ENCODE measurements around the gene NPEPL1.
"Not testable (repeated sequence)": the region's sequence is repeated elsewhere in the genome, so short reads cannot be mapped to it uniquely, and the experiment has no call there.

NPEPL1 gene

DNA sequence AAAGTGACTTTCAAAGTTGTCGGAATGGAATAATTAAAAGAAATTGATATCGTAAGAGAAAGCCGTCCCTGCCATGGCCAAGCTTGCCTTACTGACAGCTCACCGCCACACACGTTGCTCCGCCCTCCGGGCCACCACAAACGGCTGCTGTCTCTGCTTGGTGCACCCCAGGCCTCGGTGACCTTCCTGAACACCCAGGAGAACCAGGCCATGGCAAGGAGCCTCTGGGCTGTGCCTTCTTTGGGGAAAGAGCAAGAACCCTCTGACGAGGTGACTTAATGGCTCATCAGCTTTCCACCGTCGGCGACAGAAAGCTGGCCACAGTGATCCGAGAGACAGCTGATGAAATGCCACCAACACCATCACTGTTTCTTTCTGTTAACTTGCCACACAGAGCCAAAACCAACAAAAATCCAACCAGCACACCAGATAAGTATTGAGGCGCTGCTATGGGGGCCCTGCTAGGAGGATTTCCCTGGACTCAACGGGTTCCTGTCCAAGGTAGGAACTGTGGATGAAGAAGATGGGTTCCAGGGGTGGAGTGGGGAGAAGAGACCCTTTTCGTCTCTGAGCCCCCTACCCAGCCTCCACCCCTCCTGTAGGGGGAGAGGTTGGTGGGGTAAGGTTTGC, 61.4 kb downstream of the NPEPL1 start:
- peaks cover 25% of the 10 kb centered on the region for H3K27me3 ChIP-seq (ENCODE audit: control insufficient read depth, insufficient read depth, low read length)
- H3K27ac ChIP-seq (ENCODE audit: low read length): no peak overlapping the region
- no peak overlapping the region for H3K4me3 ChIP-seq (ENCODE audit: low read length)
- H3K36me3 ChIP-seq (ENCODE audit: control insufficient read depth, low read depth, low read length): no peaks in the 10 kb centered on the region
- H3K9me3 ChIP-seq (ENCODE audit: control insufficient read depth, low read depth, low read length): no peaks in the 10 kb centered on the region
- H3K9ac ChIP-seq (ENCODE audit: low read length): no peak overlapping the region
- peaks cover 16% of the 10 kb centered on the region for H3K4me1 ChIP-seq (ENCODE audit: control insufficient read depth, low read depth, low read length)

DNA sequence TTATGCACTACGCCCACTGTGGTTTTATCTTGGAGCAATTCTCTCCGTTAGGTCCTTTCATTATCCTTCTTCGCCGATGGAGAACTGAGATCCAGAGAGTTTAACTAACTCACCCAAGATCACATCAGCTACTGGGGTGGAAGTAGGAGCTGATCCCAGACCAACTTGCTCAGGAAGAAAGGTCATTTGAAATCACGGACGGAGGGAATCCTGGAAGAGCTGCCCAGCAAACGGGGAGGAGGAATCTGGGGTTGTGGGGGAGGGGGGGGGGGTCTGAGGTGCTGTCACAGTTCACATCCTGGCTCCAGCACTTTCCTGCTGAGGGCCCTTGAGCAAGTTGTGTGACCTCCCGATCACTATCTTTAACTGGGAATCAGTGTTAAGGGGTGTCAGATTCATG, 62.0 kb downstream of the NPEPL1 start:
- Histone ChIP-seq H3K27me3 (ENCODE audit: control insufficient read depth, insufficient read depth, low read length) (peaks cover 25% of the 10 kb centered on the region), H3K9me3 (ENCODE audit: control insufficient read depth, low read depth, low read length) (no peaks in the 10 kb centered on the region), H3K4me1 (ENCODE audit: control insufficient read depth, low read depth, low read length) (peaks cover 16% of the 10 kb centered on the region), H3K4me3 (ENCODE audit: low read length) (no peak overlapping the region), H3K36me3 (ENCODE audit: control insufficient read depth, low read depth, low read length) (no peaks in the 10 kb centered on the region), H3K27ac (ENCODE audit: low read length) (no peak overlapping the region), H3K9ac (ENCODE audit: low read length) (no peak overlapping the region)

DNA sequence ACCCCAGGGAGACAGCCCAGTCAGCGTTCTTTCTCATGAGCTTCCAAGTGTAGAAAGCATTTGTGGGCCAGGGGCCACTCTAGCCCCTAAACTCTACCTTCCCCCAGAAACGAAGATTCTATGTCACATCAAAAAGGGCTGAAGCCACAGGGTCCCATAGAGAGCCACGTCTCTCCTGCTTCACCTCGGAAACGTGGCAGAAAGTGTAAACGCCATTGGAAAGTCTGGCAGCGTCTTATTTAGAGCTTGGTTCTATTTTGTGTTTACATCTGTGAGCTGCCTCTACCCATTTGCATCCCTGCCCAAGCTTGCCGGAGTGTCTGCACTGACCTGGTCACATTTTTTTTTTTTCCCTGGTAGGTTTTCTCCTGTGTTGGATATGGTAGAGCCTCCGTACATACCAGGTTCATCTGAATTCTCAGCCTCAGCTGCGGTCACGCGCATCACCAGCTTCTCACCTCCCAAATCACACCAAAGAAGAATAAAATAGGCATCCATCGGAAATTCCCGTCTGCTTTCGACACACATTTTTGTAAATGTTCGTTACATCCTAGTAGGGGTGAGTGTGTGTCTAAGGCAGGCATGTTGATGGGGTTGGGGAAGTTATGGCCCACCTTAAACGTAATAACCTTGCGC, 62.6 kb downstream of the NPEPL1 start:
- Histone ChIP-seq H3K36me3 (ENCODE audit: control insufficient read depth, low read depth, low read length) (no peaks in the 10 kb centered on the region), H3K9ac (ENCODE audit: low read length) (no peak overlapping the region), H3K27ac (ENCODE audit: low read length) (no peak overlapping the region), H3K9me3 (ENCODE audit: control insufficient read depth, low read depth, low read length) (no peaks in the 10 kb centered on the region), H3K4me3 (ENCODE audit: low read length) (no peak overlapping the region), H3K27me3 (ENCODE audit: control insufficient read depth, insufficient read depth, low read length) (peaks cover 25% of the 10 kb centered on the region), H3K4me1 (ENCODE audit: control insufficient read depth, low read depth, low read length) (peaks cover 16% of the 10 kb centered on the region)

DNA sequence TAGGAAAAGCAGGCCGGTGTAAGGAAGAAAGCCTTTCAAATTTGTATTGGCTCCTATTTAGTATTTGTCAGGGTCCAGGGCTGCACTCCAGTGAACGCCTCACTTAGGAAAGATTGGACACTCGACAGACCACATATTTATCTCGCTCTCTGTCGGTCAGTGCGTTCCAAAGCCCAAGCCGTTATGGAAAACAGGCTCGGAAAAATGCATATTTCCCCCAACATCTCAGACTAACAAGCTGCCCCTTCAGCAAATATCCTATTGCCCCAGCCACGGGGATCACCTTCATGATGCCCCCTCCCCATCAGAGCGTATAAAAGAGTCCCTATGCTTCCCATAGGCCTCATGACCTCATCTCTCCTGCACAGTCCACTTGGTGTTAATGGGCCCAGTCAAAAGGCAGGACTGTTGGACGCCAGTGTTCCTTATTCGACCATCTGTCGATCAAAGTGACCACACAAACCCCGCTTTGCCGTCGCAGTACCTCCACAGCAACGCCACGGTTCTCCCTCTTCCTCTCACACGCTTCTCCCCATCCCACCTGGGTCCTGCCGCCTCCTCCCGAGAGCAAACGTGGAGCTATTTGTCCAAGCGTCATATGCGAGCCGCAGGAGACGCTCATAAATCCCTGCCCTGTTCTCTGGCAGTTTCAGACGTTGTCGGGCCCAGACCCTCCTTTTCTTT, 63.3 kb downstream of the NPEPL1 start:
- Histone ChIP-seq H3K27ac (ENCODE audit: low read length) (no peak overlapping the region), H3K4me1 (ENCODE audit: control insufficient read depth, low read depth, low read length) (peaks cover 16% of the 10 kb centered on the region), H3K27me3 (ENCODE audit: control insufficient read depth, insufficient read depth, low read length) (peaks cover 25% of the 10 kb centered on the region), H3K9me3 (ENCODE audit: control insufficient read depth, low read depth, low read length) (no peaks in the 10 kb centered on the region), H3K4me3 (ENCODE audit: low read length) (no peak overlapping the region), H3K36me3 (ENCODE audit: control insufficient read depth, low read depth, low read length) (no peaks in the 10 kb centered on the region), H3K9ac (ENCODE audit: low read length) (no peak overlapping the region)

DNA sequence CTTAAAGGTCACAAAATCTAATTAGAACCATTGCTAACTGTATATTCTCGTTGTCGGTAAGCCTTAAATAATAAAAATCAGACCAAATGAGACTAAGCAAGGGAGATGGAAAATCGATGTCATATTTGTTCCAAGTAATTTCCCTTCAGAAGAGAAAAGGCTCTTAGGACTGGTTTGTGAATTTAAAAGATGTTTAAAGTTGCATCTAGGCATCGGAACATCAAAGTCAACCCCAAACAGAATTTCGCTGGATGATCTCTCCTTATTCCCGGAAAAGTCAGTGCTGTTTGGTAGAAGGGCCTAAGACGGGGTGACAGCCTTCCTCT, 63.8 kb downstream of the NPEPL1 start:
- Histone ChIP-seq H3K4me1 (ENCODE audit: control insufficient read depth, low read depth, low read length) (peaks cover 16% of the 10 kb centered on the region), H3K36me3 (ENCODE audit: control insufficient read depth, low read depth, low read length) (no peaks in the 10 kb centered on the region), H3K4me3 (ENCODE audit: low read length) (no peak overlapping the region), H3K9me3 (ENCODE audit: control insufficient read depth, low read depth, low read length) (no peaks in the 10 kb centered on the region), H3K9ac (ENCODE audit: low read length) (no peak overlapping the region), H3K27me3 (ENCODE audit: control insufficient read depth, insufficient read depth, low read length) (peaks cover 24% of the 10 kb centered on the region), H3K27ac (ENCODE audit: low read length) (no peak overlapping the region)

DNA sequence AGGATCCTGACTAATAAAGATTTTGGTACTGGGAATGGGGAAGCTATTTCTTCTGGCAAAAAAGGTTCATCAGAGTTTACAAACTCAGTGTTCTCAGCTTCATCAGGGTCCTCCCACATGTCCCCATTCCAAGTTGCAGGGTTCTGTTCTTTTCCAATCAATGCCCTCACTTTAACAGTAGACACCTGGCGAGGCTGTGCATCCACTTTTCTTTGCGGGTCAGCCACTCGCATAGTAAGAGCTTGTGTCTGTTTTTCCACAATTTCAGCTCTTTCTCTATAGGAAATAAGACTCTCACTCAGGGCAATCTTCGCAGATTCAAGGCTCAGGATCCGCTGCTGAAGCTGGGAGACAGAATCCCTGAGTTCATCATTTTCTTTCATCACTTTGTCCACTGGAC, 65.0 kb downstream of the NPEPL1 start:
- H3K36me3 ChIP-seq (ENCODE audit: control insufficient read depth, low read depth, low read length); H3K9ac ChIP-seq (ENCODE audit: low read length); H3K27ac ChIP-seq (ENCODE audit: low read length); H3K4me3 ChIP-seq (ENCODE audit: low read length); H3K9me3 ChIP-seq (ENCODE audit: control insufficient read depth, low read depth, low read length): not testable (repeated sequence)
- peaks cover 11% of the 10 kb centered on the region for H3K27me3 ChIP-seq (ENCODE audit: control insufficient read depth, insufficient read depth, low read length)
- peaks cover 16% of the 10 kb centered on the region for H3K4me1 ChIP-seq (ENCODE audit: control insufficient read depth, low read depth, low read length)

DNA sequence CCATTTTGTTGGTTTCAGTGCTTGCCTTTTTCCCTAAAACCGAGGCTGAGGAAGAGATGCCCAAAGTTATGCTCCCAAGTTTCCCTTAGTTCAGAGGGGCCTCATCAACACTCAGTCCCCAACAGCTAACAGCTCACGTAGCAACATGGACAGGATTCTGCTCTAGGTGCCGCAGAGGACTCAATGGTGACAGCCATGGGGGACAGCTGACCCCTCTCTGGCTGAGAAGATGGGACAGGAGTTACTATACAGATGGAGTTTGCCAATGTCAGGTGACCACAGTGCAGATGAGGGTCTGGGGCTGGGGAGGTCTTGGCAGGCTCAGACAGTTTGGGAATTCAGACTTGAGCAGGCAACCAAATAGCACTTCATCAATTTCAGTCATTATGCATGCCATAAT, 67.3 kb downstream of the NPEPL1 start:
- Histone ChIP-seq H3K27me3 (ENCODE audit: control insufficient read depth, insufficient read depth, low read length) (peaks cover under 1% of the 10 kb centered on the region), H3K36me3 (ENCODE audit: control insufficient read depth, low read depth, low read length) (no peaks in the 10 kb centered on the region), H3K4me3 (ENCODE audit: low read length) (no peak overlapping the region), H3K4me1 (ENCODE audit: control insufficient read depth, low read depth, low read length) (no peaks in the 10 kb centered on the region), H3K9me3 (ENCODE audit: control insufficient read depth, low read depth, low read length) (no peaks in the 10 kb centered on the region), H3K27ac (ENCODE audit: low read length) (no peak overlapping the region), H3K9ac (ENCODE audit: low read length) (no peak overlapping the region)

DNA sequence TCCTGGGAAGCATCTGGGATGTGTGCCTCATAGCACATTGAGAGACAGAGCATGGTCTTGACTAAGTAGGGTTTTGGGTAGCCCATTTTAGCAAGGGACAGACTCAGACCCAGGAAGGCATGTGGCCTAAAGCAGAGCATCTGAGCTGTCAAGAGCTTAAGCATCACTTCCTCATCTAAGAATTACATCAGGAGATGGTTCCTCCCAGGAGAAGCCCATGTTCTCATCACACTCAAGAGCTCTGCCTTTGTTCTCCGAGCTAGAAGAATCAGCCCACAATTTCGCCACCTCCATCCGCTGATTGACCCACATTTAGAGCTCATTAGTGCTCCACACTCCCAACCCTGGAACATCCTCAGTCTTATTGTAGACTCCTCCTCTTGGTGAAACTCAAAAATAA, 68.3 kb downstream of the NPEPL1 start:
- no peaks in the 10 kb centered on the region for H3K27me3 ChIP-seq (ENCODE audit: control insufficient read depth, insufficient read depth, low read length)

DNA sequence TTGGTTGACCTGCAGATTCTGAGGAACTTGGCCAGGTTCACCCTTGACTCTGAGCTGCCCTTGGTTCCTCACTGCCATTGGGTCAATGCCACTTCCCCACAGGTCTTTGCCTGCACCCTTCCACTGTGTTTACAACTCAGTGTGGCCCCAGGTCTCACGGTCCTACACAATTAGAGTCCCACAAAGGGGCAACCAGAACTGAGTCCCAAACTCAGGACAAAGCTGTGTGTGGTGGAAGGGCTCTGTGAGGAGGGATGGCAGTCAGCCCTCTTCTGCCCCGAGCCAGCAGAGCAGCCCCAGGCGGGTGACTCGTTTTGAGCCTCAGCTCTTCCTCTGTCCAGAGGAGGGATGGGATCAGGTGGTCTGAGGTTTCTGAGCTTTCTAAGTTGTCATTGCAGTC, 69.5 kb downstream of the NPEPL1 start:
- H3K4me3 ChIP-seq (ENCODE audit: low read length): no peak overlapping the region
- no peak overlapping the region for H3K9ac ChIP-seq (ENCODE audit: low read length)
- H3K27ac ChIP-seq (ENCODE audit: low read length): no peak overlapping the region
- H3K4me1 ChIP-seq (ENCODE audit: control insufficient read depth, low read depth, low read length): no peaks in the 10 kb centered on the region
- H3K27me3 ChIP-seq (ENCODE audit: control insufficient read depth, insufficient read depth, low read length): no peaks in the 10 kb centered on the region
- no peaks in the 10 kb centered on the region for H3K9me3 ChIP-seq (ENCODE audit: control insufficient read depth, low read depth, low read length)
- H3K36me3 ChIP-seq (ENCODE audit: control insufficient read depth, low read depth, low read length): no peaks in the 10 kb centered on the region

More for the DNA sequence above, 68.3 kb downstream of the NPEPL1 start:
- Histone ChIP-seq H3K9ac (ENCODE audit: low read length) (no peak overlapping the region), H3K4me1 (ENCODE audit: control insufficient read depth, low read depth, low read length) (no peaks in the 10 kb centered on the region), H3K9me3 (ENCODE audit: control insufficient read depth, low read depth, low read length) (no peaks in the 10 kb centered on the region), H3K36me3 (ENCODE audit: control insufficient read depth, low read depth, low read length) (no peaks in the 10 kb centered on the region), H3K27ac (ENCODE audit: low read length) (no peak overlapping the region), H3K4me3 (ENCODE audit: low read length) (no peak overlapping the region)

DNA sequence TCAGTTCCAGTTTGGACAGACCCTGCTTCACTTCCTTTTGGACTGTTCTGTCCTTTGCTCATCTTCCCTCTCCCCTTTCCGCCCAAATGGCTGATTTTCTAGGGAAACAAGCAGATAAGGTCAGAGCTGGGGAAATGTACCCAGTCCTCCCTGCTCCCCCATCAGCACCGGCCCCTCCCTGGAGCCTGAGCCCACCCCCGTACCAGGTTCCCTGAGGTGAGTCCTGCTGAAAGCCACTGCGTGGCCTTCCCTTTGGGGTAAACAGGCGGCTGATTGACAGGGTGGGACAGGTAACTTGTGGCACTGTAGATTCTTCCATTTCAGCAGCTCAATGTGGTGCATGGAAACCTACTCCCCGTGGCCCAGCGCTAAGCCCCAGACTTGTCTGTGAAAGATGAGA, 70.5 kb downstream of the NPEPL1 start:
- Histone ChIP-seq H3K4me3 (ENCODE audit: low read length) (no peak overlapping the region), H3K36me3 (ENCODE audit: control insufficient read depth, low read depth, low read length) (no peaks in the 10 kb centered on the region), H3K9ac (ENCODE audit: low read length) (no peak overlapping the region), H3K27me3 (ENCODE audit: control insufficient read depth, insufficient read depth, low read length) (no peaks in the 10 kb centered on the region), H3K9me3 (ENCODE audit: control insufficient read depth, low read depth, low read length) (no peaks in the 10 kb centered on the region), H3K27ac (ENCODE audit: low read length) (no peak overlapping the region), H3K4me1 (ENCODE audit: control insufficient read depth, low read depth, low read length) (no peaks in the 10 kb centered on the region)

Measured in iPS-18a (cell line).